Testis (tissue), 2 donors: ENCODE data around the gene ANAPC2.

Source experiments
- CTCF ChIP-seq, 3 experiments: fragments of 450-650 bp in 2 of 3; fragments of 200-600 bp in 1 of 3; sonication (generic) in 1 of 3; IDR thresholded peaks; one replicate each; pipeline ENCODE4 v1.5.1; 2016 to 2019; ENCODE audit warnings: antibody characterized with exemption in 3 of 3, mild to moderate bottlenecking in 2 of 3, moderate library complexity in 1 of 3
- POLR2A ChIP-seq: fragments of 450-650 bp; IDR thresholded peaks from one replicate; pipeline ENCODE4 v1.6.1; 2017; ENCODE audit warnings: antibody characterized with exemption, mild to moderate bottlenecking, moderate library complexity

- TF ChIP-seq CTCF (IDR thresholded peaks at IDR 0.05) (no peak), POLR2A (no peak)
These were observed 44.1 kb upstream of the ANAPC2 start for GRCh38 chr9:137232510-137232909.
